Measurements from ENCODE around the gene P4HA2.
"Not testable (repeated sequence)": the region's sequence is repeated elsewhere in the genome, so short reads cannot be mapped to it uniquely, and the experiment has no call there.

The P4HA2 gene

DNA sequence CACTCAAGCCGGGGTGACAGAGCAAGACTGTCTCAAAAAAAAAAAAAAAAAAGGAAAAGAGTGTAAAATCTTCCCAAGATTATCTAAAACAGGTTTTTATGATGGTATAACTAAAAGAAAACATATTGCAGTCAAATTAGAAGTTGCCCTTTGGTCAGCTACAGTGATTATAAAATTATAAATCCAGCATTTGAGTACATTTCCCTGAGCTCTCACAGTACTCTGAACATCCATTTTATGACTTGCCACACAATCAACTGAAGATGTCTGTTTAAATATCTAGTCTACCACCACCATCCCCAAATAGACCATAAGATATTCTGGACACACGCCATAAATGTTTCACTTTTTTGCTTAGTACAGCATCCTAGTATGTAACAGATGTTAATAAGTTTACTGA is 77.1 kb downstream of the P4HA2 start:
- in situ Hi-C loops (cut with MboI; ENCODE audit: low sequenced_read_pairs), result no loop called here

- in situ Hi-C loops (cut with MboI; ENCODE audit: low sequenced_read_pairs), result no loop called here
Observed at GRCh38 chr5:132147663-132148062, 80.0 kb downstream of the P4HA2 start.

- in situ Hi-C loops (cut with MboI; ENCODE audit: low sequenced_read_pairs), result not testable (repeated sequence)
Observed at GRCh38 chr5:132145326-132145725, 82.3 kb downstream of the P4HA2 start.

- in situ Hi-C loops (cut with MboI; ENCODE audit: low sequenced_read_pairs), result no loop called here
Observed at GRCh38 chr5:132143148-132143547, 84.5 kb downstream of the P4HA2 start.

DNA sequence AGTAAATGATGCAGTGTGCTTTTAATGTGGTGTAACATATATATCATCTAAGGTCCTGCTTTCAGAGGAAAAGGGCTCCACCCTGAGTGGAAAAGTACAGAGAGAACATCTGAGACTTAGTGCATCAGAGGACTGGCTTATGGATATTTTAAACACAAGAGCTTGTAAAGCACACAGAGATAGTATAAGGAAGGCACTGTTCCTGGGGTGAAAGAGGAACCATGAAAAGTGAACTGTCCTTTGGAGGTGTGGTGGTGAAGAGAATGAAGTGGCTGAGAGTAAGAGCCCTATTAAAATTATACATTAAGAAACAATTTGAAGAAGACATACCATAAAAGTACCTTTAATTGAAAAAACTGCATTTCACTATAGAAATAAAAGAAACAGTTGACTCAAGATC is 85.2 kb downstream of the P4HA2 start:
- in situ Hi-C loops (cut with MboI; ENCODE audit: low sequenced_read_pairs), result no loop called here

All from HL-60/S4 treated with retinoic acid at 250 ng/mL for 4 days and 3 days (cell line).